22Rv1 (cell line): ENCODE results near the gene STARD3.

ENCODE experiments used
- H3K27ac ChIP-seq: fragments of 450-650 bp; 2 replicates; pipeline ENCODE4 v1.5.1; 2017
- CTCF ChIP-seq: fragments of 450-650 bp; IDR thresholded peaks from 2 replicates; pipeline ENCODE4 v1.5.1; 2017; ENCODE audit warnings: mild to moderate bottlenecking
- ZFX ChIP-seq: fragments of 450-650 bp; IDR thresholded peaks from 2 replicates; pipeline ENCODE4 v1.6.1; 2017; ENCODE audit warnings: antibody characterized with exemption, borderline replicate concordance

Gene STARD3

GRCh38 chr17:39642291-39643074, 5.5 kb downstream of the STARD3 start:
- no peak overlapping the region for H3K27ac ChIP-seq
- TF ChIP-seq CTCF (no peak), ZFX (no peak)

DNA sequence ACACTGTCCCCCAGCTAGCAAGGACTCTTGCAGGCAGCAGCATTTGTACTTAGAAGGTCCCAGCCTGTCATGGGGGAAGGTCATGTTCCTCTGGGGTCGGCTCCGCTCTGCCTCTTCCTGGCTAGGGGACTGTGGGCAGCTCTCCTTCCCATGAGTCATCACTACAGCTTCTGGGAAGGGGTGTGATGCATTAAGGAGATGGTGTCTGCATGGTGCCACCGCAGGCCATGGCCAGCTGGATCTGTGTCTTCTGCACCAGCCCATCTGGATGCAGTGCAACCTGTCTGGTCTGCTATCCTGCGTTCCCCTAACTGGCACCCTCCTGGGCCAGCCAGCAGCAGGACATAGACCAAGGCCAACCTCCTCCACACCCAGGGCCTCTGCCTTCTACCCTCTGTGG, 6.3 kb downstream of the STARD3 start:
- no peak overlapping the region for H3K27ac ChIP-seq
- TF ChIP-seq ZFX (no peak), CTCF (no peak)

DNA sequence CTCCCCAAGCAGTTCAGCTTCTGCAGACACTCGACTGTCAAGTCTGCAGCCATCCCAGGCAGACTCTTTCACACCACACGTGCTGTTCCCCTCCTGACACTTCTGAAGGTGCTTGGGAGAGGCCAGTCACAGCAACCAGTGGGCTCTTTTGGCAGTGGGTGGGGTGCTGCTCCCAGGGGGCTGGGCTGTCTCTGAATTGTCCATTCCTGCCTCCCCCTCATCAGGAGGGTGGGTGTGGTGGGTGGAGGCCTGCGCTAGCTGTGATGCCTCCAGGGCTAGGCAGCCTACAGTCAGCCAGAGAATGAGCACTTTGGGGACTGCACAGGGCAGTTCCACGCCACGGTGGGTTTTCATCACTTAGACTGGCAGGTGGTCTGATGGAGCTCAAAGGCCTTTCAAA, 10.3 kb downstream of the STARD3 start:
- TF ChIP-seq CTCF (no peak), ZFX (no peak)
- H3K27ac ChIP-seq: no peak overlapping the region

GRCh38 chr17:39648616-39649366, 11.8 kb downstream of the STARD3 start:
- no peak for TF ChIP-seq CTCF
- no peak for TF ChIP-seq ZFX
- no peak overlapping the region for H3K27ac ChIP-seq

DNA sequence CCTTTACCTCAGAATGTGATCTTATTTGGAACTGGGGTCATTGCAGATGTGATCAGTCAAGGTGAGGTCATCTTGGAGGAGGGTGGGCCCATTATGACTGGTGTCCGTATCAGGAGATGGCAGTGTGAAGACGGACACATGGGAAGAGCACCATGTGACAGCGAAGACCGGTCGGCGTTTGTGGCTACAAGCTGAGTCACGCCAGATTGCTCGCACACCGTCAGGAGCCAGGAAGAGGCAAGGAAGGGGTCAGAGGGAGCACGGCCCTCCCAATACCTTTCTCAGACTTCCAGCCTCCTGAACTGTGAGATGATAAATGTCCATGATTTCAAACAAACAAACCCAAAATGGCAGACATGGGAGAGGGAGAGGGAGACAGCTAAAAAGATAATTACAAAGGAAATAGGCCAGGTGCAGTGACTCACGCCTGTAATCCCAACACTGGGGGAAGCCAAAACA, 13.2 kb downstream of the STARD3 start:
- H3K27ac ChIP-seq: no peak overlapping the region

GRCh38 chr17:39651923-39652586, 15.1 kb downstream of the STARD3 start:
- TF ChIP-seq ZFX (no peak), CTCF (no peak)
- peak overlapping the region; percentile 61 for H3K27ac ChIP-seq

More for the DNA sequence above, 13.2 kb downstream of the STARD3 start:
- no peak for TF ChIP-seq CTCF
- no peak for TF ChIP-seq ZFX
